ENCODE data around the gene SCGN.

Gene SCGN

GRCh38 chr6:25640891-25641290 lies 11.1 kb upstream of the SCGN start:
- DNase-seq = no peak

- no peak for DNase-seq
These were observed 10.6 kb upstream of the SCGN start for GRCh38 chr6:25641377-25641776.

GRCh38 chr6:25641940-25642666 lies 9.9 kb upstream of the SCGN start:
- no peak for DNase-seq

- no peak for DNase-seq
These were observed 9.2 kb upstream of the SCGN start for GRCh38 chr6:25642667-25643328.

GRCh38 chr6:25645916-25646315 lies 6.1 kb upstream of the SCGN start:
- no peak for DNase-seq

GRCh38 chr6:25649611-25650010 lies 2.4 kb upstream of the SCGN start:
- DNase-seq = no peak

GRCh38 chr6:25655723-25656122 lies 3.7 kb downstream of the SCGN start:
- no peak for DNase-seq

- DNase-seq = no peak
These were observed 7.8 kb downstream of the SCGN start for GRCh38 chr6:25659633-25660368.

- DNase-seq = no peak
These were observed 8.5 kb downstream of the SCGN start for GRCh38 chr6:25660512-25660911.

GRCh38 chr6:25661129-25661779 lies 9.2 kb downstream of the SCGN start:
- DNase-seq = no peak

GRCh38 chr6:25665455-25665854 lies 13.4 kb downstream of the SCGN start:
- no peak for DNase-seq

GRCh38 chr6:25669413-25669812 lies 17.4 kb downstream of the SCGN start:
- DNase-seq = no peak

GRCh38 chr6:25670208-25670607 lies 18.2 kb downstream of the SCGN start:
- no peak for DNase-seq

- no peak for DNase-seq
These were observed 18.9 kb downstream of the SCGN start for GRCh38 chr6:25670793-25671513.

- no peak for DNase-seq
These were observed 19.6 kb downstream of the SCGN start for GRCh38 chr6:25671652-25672051.

- DNase-seq = no peak
These were observed 23.2 kb downstream of the SCGN start for GRCh38 chr6:25675167-25675566.

GRCh38 chr6:25676775-25677174 lies 24.8 kb downstream of the SCGN start:
- DNase-seq = no peak

- no peak for DNase-seq
These were observed 29.8 kb downstream of the SCGN start for GRCh38 chr6:25681848-25682247.

- no peak for DNase-seq
These were observed 30.3 kb downstream of the SCGN start for GRCh38 chr6:25682324-25682723.

GRCh38 chr6:25684565-25684964 lies 32.5 kb downstream of the SCGN start:
- DNase-seq = no peak

- no peak for DNase-seq
These were observed 33.2 kb downstream of the SCGN start for GRCh38 chr6:25685251-25685650.

GRCh38 chr6:25685896-25686295 lies 33.9 kb downstream of the SCGN start:
- no peak for DNase-seq

GRCh38 chr6:25686856-25687255 lies 34.8 kb downstream of the SCGN start:
- no peak for DNase-seq

Data from activated T-cell treated with anti-CD3 and anti-CD28 coated beads for 4 hours (primary cell).